NCI-H146 (cell line): Measurements from ENCODE around the gene SYNM.
A peak's percentile ranks its signal among the peaks of the same experiment; 100 is the strongest.

Source experiments
- DNase-seq: peaks from one replicate; lab custom pipeline; 2025; lab: John Stamatoyannopoulos, UW

SYNM gene

DNA sequence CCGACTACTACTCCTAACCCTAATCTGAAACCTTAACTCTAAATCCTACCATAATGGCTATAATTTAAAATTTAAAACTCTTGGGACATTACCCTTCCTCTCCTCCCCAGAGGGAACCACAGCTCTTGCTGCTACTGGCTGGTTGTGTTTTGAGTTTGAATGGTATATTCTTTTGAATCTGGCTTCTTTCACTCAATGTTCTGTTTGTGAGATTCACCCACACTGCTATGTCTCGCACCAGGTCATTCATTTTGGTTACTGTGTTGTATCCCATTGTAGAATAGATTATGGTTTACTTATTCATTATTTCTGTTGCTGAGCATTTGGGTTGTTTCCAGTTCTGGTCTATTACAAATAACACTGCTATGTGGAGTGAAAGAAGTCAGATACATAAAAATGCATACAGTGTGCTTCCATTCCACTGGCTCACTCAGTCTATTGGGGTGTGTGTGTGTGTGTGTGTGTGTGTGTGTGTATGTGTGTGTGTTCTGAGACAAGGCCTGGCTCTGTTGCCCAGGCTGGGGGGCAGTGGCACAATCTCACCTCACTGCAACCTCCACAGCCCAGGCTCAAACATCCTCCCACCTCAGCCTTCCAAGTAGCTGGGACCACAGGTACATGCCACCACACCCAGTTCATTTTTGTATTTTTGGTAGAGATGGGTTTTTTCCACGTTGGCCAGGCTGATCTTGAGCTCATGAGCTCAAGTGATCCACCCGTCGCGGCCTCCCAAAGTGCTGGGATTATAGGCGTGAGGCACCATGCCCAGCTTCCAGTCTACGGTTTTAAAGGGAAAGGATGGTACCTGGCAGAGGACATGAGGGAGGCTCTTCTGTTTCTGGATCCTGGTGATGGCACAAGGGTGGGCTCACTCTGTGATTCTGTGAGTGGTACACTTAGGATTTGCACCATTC is 19.2 kb upstream of the SYNM start:
- no peak for DNase-seq

DNA sequence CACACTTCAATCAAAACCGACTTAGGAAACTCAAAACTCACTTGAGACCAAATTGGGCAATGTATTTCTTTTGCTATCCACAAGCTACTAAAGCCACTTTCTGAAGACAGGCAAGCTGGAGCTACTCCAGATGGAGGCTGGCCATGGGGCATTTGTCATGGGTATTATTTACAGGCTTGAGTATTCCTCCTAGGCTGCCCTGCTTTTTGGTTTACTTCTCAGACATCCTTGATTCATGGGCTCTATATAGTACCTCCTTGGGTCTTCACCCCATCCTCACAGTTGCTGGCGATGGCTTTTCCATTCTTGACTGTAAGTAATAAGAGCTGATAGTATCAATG is 18.6 kb upstream of the SYNM start:
- no peak for DNase-seq

DNA sequence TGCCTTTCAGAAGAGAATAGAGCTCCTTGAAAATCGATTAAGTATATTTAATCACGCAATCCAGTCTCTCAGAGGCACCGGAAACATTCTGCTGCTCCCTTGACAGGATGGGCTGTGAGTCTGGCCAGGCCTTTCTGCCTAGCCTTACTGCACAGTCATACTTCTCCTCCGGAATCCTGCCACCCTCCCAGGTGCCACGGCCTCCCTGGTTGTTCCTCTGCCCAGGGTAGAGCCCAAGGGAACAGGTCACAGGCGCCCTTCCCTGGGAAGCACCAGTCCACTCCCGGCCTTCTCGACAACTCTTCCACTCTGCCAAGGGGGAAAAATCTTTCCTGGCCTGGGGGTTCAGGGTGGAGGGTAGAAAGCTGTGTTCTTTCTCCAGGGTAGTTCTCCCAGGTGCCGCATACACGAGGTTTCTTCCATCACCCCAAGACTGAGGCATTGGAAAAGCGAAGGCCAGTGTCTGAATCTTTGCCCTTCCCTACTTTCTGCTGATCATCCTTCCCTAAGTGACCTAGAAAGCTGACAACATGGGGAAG is 17.4 kb upstream of the SYNM start:
- DNase-seq, result no peak

DNA sequence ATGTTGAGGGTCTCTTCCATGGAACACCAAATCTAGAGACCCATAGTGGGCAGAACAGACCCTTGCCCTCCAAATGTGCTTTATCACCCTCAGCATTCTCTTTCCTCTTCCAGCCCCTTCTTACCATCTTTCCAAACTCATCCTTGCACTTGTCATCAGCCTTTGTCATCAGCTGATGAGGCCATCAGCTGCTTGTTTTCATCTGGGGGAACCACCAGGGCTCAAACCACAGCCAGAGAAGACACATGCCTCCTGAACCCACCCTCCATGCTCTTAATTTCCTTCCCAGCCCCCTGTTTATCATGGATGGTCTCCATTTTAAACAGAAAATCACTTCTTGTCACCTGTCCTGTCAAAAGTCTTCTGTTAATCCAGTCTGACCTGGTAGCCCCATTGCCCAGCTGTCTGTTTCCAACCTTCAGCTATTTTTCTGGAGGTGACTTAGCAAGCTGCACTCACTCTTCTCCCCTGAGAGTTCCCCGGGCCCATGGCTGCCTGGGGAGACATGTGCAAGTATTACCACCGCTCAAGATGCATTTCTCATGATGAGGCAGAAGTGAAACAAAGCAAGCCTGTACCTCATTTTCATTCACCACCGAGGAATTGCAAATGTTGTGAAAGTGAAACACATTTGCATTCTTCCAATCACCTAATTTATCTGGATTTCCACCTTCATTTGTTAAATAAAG is 14.7 kb upstream of the SYNM start:
- DNase-seq, result no peak

DNA sequence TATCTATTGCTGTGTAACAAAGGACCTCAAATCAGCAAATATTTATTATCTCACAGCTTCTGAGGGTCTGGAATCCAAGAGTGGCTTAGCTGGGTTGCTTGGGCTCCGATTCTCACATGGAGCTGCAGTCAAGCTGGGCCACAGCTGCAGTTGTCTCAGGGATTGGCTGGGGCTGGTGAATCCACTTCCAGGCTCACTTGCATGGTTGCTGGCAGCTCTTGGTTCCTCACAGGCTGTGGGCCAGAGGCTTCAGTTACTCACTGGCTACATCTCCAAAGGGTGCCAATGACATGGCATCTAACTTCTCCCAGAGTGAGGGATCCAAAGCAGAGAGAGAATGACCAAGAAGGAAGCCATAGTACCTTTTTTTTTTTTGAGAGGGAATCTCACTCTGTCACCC is 13.9 kb upstream of the SYNM start:
- no peak for DNase-seq

DNA sequence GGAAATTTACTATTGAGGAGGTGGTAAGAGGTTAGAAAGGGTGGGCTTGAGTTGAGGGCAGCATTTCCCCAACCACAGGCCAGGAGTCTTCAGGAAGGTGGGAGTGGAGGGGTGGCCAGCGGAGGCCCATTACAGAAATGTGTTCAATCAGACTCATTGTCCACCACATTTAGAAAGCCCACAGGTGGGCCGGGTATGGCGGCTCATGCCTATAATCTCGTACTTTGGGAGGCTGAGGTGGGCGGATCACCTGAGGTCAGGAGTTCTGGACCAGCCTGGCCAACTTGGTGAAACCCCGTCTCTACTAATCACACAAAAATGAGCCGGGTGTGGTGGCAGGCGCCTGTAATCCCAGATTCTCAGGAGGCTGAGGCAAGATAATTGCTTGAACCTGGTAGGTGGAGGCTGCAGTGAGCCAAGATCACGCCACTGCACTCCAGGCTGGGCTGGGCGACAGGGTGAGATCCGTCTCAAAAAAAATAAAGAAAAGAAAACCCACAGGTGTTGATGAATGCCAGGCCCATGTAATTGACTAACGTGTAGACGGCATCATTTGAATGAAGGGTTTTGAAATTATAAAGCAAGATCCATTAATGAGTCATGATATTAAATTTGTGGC is 12.2 kb upstream of the SYNM start:
- DNase-seq, result no peak

DNA sequence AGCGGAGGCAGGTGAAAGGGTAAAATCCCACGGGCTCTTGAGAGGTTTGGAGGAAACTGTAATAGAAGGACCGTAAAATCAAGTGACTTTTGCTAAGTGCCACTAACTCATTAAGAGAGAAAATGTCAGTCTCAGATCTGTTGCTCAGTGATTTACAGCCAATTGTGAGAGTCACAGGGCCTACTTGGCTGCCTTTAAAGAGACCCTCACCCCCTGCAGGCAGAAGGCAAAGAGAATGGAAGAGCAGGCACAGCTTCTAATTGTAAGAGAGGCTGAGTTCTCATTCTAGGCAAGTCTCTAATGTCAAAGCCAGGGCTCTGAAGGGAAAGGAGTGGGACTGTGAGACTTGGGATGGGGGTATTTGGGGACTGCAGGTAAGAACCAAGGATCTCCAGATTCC is 9.3 kb upstream of the SYNM start:
- no peak for DNase-seq

DNA sequence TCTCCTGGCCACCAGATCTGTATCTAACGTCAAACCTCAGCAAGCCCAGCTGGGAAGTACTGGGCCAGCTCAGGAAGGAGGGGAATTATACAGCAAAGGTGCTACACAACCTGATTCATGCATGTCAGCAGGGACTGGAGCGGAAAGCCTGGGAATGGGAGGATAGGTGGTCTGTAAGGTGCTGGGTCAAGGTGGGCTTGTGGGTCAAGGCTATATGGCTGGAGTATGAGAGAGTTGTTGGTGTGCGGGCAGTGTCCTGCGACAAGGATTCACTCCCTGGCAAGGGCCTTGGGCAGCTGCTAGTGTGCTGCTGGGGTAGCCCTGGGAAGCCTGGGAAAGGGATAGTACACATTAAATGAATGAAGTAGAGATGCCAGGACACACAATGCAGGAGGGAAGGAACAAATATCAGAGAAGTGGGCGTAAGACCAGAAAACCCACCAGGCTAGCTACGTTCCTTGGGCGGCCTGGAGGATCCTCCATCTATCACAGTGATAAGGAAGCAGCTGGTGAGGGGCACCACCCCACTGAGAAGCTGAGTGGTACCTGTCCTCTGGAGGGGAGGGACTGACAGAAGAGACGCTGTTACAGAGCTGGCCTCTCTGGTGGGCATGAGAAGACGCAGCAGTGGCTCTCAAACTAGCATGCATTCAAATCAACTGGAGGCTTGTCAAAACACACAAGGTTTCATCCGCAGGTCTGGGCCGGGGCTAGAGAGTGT is 8.5 kb upstream of the SYNM start:
- DNase-seq, result no peak

DNA sequence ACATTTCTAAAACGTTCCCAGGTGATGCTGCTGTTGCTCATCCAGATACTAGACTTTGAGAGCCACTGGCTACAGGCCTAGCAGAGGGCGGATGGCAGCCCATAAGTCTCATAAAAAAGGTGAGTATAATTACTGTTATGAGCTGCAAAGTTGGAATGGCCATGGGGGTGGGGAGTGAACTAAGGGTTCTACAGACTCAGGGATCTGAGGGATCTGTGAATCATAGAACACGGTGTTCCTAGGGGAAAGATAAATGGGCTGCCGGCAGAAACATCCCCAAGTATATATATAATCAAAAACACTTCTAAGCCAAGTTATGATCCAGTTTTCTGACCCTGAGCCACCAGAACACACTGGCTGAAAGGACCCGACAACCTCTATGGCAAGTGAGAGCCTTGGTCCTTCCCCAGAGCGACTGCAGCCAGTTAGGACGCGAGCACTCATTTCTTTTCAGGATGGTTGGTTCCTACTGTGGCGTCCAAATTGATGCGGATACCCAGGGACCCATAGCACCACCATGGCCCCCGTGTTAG is 7.9 kb upstream of the SYNM start:
- DNase-seq, result no peak

DNA sequence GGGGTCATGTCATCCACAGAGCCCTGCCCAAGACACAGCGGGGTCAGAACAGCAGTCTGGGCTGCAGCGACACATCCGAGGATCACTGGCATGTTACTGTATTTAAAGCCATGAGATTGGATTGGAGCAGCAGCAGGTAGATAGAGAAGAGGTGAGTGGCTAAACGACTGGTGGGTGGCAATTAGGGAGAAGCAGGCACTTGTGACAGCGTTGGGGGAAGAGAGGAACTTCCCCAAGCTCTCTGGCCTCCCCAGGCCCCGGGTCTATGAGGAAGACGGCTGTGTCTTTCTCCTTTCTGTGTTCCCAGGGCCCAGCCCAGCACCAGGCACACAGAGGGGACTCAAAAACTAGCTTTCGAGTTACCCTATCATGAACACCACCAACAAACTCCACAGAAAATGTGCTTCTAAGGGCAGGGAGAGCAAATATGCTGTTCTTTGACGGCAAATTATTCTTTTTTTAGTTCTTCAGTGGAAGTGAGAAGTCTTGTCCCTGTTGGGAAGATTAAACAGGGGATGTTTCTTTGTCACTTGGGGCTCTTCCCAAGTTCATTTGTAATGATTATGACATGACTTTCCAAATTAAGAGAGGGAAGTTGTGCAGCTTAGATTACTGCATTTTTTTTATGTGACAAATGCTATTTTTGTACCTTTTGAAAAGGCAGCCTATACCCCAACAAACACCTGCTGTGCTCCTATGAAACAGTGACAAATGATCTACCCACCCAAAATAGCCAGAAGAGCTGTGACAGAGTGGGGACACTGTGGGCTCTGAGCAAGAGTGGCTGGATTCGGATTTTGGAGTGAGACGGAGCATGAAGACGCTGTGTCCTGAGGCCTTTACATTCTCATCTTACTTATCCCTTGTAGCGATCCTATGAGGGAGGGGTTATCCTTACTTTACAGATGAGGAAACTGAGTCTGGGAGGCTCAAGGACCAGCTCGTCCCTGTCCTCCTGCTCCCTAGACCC is 7.2 kb upstream of the SYNM start:
- DNase-seq, result no peak

DNA sequence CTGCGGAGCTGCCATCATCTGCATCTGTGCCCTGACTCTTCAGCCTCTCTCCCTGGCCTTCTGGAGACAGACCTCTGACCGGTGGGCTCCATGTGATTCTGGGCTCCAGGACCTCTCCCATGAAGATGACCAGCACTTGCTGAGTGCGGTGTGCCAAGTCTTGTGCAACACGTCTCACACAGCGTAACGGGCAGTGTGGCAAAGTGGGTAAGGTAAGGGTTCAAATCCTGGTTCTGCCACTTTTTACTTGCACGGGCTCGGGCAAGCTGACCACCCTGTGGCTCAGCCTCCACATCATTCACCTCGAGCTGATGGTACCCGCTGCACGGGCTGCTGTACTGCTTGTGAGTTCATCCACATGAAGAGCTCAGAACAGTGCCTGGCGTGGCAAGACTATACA is 6.5 kb upstream of the SYNM start:
- DNase-seq, result no peak

DNA sequence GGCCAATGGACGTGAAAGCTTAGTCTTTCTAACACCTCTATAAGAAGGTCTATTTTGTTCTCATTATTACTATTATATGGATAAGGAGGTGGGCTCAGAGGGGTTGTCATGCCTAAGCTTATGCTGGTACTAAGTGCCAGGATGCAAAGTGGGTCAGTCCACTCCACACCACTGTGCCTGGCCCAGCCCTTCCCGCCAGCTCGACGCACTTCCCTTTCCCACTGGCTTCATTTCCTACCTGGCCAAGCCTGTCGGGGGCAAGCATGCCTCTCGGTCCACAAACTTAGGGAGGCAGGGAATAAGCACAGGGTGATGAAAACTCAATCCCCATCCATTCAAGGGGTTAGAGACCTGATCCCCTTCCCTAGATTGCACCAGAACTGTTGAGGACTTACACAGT is 5.9 kb upstream of the SYNM start:
- DNase-seq, result no peak

DNA sequence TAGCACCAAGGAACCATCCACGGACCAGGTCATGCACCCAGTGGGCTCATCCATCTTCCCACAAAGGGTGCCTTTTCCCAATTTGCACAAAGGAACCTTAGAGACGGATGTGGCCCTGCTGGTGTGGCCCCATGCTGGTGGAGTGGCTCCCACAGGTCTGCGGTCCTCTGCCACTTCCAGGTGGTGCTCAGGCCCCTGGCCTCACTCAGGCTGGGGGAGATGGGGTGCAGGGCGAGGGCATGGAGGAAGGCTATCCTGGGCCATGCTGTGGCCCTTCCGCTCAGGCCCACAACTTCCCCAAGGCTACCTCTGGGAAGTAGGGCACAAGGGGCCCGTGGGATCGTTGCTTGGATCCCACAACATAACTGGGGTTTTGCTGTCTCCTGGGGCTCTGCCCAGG is 5.2 kb upstream of the SYNM start:
- no peak for DNase-seq

DNA sequence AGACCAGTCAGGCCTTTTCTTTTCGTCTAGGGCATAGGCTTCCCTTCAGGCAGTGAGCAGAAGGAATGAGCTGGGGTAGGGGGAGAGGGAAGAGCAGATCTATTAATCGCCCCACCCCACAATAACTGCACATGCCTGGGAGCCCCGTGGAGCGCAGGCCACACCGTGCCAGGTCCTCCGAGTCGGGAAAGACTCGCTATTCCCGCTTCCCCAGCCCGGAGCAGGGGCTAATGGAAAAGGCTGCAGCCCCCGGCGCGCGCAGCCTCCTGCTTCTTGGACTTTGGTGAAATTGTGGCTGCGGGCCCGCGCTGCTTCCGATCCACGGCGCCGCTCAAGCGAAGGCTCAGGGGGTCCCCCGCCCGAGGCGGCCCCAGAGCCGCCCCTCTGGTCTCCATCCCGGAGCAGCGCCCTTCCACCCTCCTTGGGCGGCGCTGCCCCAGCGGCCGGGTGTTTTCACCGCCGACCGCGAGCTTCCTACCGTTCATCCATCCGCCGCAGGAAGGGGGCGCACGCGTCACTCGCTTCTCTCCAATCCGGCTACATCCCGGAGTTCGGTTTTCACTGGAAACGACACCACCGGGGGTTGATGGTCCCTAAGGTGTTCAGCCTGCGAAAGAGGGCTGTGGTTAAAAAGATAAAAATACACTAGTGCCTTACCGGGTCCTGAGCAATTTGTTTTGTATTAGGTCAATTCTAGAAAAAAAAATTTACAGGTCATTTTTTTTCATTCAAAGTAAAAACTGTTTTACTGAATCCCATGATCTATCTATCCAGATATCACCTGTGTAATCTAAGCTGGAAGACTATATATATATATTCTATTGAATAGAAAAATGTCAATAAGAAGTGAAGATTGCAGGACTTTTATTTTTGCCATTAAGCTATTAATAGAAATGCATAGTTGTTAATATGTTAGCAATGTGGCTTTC is 4.4 kb upstream of the SYNM start:
- peak; percentile 79 for DNase-seq

DNA sequence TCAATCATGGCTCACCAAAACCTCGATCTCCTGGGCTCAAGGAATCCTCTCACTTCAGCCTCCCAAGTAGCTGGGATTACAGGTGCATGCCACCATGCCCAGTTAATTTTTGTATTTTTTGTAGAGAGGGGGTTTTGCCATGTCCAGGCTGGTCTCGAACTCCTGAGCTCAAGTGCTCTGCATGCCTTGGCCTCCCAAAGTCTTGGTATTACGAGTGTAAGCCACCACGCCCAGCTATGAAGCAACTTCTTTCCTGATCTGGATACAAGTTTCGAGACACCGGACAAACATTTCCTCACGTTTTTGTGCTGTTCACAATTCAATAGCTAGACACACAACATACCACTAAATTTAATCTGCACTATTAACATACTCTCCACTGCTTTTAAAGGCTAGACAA is 3.4 kb upstream of the SYNM start:
- no peak for DNase-seq

DNA sequence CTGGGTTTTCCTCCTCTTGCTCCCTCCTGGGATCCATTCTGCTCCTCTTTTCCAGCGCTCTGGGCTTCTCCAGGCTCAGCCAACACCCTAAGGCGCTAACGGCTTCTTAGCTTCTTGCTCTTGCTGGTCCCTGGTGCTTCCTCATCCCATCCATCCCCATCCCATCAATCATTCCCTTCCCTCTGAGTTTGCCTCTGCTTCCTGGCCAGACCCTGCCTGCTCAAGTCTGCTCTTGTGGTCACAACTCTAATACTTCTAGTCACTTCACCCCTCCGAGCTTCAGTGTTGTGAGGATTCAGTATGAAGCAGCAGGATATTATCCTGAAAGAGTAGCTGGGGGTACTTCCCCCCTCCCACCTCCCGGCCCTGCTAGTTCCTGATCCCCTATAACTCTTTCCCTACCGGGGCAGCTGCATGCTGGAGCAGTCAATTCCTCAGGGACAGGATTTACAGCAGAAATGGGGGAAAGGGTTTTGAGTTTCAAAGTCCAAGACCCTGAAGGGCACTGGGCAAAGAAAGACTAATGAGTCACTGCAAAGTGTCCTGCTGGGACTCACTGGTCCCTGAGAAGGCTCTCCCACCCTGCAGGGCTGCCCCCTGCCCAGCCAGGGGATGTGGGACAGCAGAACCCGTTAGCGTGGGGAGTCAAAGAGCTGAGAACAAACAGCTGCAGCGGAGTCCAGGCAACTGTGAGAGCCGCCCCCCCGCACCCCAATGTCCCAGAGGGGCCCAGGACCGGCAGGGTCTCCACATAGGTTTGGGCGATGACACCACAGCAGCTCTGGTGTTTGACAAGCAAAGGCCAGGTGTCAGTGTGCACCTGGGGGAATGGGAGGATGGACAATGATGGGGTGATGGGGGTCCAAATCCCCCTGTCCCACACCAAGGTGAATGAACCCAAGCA is 2.3 kb upstream of the SYNM start:
- no peak for DNase-seq

DNA sequence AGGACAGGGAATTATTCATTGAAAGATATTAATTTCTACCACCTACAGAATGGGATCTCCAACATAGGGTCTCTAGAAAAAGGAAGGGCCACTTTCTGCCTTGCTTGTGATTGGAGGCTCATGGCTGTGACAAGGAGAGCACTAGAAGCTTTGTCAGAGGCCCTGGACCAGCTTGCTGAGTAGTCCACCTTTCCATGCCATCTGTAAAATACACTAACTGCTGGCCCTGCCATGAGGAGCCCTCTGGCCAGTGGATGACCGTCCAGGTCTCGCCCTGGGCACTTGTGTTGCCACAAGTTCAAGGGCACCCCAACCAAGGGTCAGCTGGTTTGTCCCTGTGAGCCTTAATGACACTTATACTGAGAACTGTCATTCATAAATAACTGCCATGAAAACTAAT is 1.6 kb upstream of the SYNM start:
- DNase-seq, result no peak

DNA sequence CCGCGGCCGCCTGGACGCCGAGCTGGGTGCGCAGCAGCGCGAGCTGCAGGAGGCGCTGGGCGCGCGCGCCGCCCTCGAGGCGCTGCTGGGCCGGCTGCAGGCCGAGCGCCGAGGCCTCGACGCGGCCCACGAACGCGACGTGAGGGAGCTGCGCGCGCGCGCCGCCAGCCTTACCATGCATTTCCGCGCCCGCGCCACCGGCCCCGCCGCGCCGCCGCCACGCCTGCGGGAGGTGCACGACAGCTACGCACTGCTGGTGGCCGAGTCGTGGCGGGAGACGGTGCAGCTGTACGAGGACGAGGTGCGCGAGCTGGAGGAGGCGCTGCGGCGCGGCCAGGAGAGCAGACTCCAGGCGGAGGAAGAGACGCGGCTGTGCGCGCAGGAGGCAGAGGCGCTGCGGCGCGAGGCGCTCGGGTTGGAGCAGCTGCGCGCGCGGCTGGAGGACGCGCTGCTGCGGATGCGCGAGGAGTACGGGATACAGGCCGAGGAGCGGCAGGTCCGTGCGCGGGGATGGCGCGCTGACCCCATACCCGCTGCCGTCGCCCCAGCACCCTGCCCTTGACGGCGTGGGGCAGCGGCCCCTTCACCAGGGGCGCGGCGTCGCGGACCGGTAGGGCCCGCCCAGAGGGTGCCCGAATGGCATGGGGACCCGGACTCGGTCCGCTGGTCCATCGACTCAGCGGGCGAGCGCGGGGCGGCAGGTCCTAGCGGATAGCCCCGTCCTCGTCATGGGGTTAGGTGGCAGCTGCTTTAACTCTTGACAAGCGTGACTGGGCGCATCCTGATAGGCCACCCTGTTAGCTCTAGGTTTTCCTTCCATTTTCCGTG is 848 bp downstream of the SYNM start:
- peak; percentile 85 for DNase-seq
